IPS-20b (cell line): Measurements from ENCODE around the gene MRPL17.

Experiments
- H3K27ac ChIP-seq: one replicate; pipeline ENCODE4 v1.5.1; 2013; ENCODE audit warnings: low read length
- H3K27me3 ChIP-seq: 2 replicates; pipeline ENCODE4 v1.6.1; 2013; ENCODE audit warnings: mild to moderate bottlenecking, low read length, inconsistent platforms; ENCODE audit not compliant: insufficient read depth
- H3K36me3 ChIP-seq: 2 replicates; pipeline ENCODE4 v1.6.1; 2013; ENCODE audit warnings: low read depth, mild to moderate bottlenecking, inconsistent platforms, low read length, moderate library complexity; ENCODE audit not compliant: insufficient read depth
- H3K4me1 ChIP-seq: 2 replicates; pipeline ENCODE4 v1.6.1; 2013; ENCODE audit warnings: mild to moderate bottlenecking, control low read depth, inconsistent platforms, low read length, moderate library complexity; ENCODE audit not compliant: insufficient read depth
- H3K4me3 ChIP-seq: 2 replicates; pipeline ENCODE4 v1.5.1; 2013; ENCODE audit warnings: mild to moderate bottlenecking, low read length, inconsistent platforms
- H3K9ac ChIP-seq: 2 replicates; pipeline ENCODE4 v1.6.1; 2013; ENCODE audit warnings: low read depth, mild to moderate bottlenecking, inconsistent platforms, low read length, moderate library complexity
- H3K9me3 ChIP-seq: 2 replicates; pipeline ENCODE4 v1.6.1; 2013; ENCODE audit warnings: mild to moderate bottlenecking, low read depth, low read length, inconsistent platforms; ENCODE audit not compliant: insufficient read depth

The MRPL17 gene

DNA sequence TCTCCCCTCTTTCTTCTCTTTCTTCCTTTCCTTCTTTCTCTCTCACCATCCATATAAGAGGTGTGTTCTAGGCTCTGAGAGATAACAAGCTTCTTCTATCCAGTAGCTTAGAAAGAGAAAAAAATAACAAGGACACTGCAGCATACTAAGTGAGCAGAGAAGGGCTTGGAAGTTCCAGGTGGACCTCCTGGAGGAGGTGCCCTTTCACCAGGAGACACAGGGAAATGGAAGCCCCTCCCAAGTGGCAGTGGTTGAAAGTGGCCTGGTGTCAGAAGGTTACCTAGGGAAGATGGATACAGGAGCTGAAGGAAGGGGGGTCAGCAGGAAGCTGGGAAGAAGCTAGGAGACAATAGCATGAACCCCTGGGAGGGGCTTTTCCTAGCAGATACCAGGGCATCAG is 33.0 kb downstream of the MRPL17 start:
- H3K4me3 ChIP-seq = no peak overlapping the region
- H3K9ac ChIP-seq = no peak overlapping the region
- peaks cover 16% of the 10 kb centered on the region for H3K27me3 ChIP-seq
- H3K4me1 ChIP-seq = no peaks in the 10 kb centered on the region
- no peaks in the 10 kb centered on the region for H3K36me3 ChIP-seq
- H3K27ac ChIP-seq = no peak overlapping the region
- H3K9me3 ChIP-seq = no peaks in the 10 kb centered on the region

DNA sequence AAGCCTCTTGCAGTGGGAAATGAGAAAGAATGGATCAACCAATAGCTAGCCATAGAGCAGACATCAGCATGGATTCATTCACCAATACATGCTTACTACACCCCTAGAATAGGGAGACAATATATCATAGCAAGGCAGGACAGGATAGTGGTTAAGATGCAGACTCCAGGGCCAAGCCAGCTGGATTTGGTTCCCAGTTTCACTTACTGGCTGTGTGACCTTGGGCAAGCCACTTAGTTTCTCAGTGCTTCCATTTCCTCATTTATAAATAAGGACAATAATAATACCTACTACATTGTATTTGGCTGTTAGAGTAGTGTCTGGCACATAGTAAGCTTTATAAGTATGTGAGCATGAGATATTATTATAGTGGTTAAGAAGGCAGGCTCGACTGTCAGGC is 34.6 kb downstream of the MRPL17 start:
- Histone ChIP-seq H3K4me1 (no peaks in the 10 kb centered on the region), H3K9me3 (no peaks in the 10 kb centered on the region), H3K36me3 (no peaks in the 10 kb centered on the region), H3K9ac (no peak overlapping the region), H3K4me3 (no peak overlapping the region), H3K27ac (no peak overlapping the region), H3K27me3 (0 out of 2 replicates have a peak, but pooled peaks cover 3% of the 10 kb centered on the region)

DNA sequence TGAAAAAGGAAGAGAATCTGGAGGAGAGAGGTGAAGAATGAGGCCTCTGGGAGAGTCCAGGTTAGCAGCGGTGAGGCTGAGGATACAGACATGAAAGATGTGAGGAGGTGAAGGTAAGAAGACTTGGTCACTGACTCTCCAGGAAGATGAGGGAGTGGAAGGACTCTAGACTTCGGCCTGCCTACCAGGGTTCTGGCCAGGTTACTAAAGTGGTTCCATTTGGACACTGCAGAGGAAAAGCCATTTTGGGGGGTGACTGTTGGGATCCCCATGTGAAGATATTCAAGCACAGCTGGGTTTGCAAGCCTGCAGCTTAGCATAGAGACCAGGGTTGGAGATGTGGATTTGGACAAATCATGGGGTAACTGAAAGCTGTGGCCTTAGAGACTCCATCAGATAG is 35.3 kb downstream of the MRPL17 start:
- Histone ChIP-seq H3K9ac (no peak overlapping the region), H3K4me3 (no peak overlapping the region)

DNA sequence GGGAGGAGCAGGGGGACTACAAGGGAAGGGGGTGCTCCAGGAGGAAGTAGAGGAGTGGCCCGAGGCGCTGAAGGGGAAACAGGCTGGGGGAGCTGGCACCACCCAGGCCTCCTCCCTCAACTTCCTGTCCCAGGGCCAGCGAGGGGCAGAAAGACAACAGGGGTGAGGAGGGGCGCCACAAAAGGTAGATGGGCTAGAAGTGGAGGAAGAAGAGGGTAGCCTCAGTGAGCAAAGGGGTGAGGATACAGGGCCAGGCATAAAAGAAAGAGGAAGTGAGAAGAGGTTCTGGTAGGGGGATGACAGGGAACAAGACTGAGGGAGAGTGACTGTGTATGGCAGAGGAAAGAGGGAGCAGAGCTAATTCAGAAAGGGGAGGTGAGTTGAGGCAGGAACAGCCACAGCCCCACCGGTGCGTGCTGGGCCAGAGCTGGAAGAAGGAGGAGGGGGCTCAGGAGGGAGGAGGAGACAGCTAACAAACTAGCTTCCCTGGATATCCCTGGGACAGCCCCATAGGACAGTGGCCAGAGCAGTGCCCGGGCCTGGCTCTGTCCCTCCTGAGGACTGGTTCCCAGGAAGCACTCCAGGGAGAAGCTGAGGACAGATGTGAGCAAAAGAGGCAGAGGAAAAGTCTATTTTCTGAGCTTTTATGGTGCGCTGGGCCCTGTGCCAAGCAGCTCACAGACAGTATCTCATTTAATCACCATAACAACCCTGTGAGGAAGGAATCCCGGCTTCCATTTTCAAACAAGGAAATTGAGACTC is 36.0 kb downstream of the MRPL17 start:
- Histone ChIP-seq H3K9ac (no peak overlapping the region), H3K27ac (no peak overlapping the region), H3K4me1 (no peaks in the 10 kb centered on the region), H3K36me3 (no peaks in the 10 kb centered on the region), H3K9me3 (no peaks in the 10 kb centered on the region), H3K4me3 (no peak overlapping the region), H3K27me3 (no peaks in the 10 kb centered on the region)

More for the DNA sequence above, 35.3 kb downstream of the MRPL17 start:
- Histone ChIP-seq H3K9me3 (no peaks in the 10 kb centered on the region), H3K36me3 (no peaks in the 10 kb centered on the region), H3K27me3 (0 out of 2 replicates have a peak, but pooled peaks cover 3% of the 10 kb centered on the region), H3K27ac (no peak overlapping the region), H3K4me1 (no peaks in the 10 kb centered on the region)

DNA sequence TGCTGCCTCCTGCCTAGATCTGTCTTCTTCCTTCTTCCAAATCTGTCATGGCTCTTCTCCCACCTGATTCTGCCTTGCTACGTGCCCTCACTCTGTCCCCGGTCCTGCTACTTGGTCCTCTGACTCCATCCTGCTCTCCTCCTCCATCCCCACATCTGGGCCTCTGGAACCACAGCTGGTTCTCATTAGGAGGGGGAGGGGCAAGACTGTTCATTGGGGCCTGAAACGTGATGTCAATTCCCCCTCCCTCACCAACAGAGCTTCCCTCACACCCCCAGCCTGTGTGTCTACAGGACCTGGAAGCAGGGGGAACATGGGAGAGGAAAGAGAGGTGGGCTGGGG is 36.6 kb downstream of the MRPL17 start:
- Histone ChIP-seq H3K4me3 (no peak overlapping the region), H3K4me1 (no peaks in the 10 kb centered on the region), H3K9me3 (no peaks in the 10 kb centered on the region), H3K27me3 (no peaks in the 10 kb centered on the region), H3K9ac (peak overlapping the region; percentile 6; the same call in 1 of the 2 replicates), H3K27ac (no peak overlapping the region), H3K36me3 (no peaks in the 10 kb centered on the region)

DNA sequence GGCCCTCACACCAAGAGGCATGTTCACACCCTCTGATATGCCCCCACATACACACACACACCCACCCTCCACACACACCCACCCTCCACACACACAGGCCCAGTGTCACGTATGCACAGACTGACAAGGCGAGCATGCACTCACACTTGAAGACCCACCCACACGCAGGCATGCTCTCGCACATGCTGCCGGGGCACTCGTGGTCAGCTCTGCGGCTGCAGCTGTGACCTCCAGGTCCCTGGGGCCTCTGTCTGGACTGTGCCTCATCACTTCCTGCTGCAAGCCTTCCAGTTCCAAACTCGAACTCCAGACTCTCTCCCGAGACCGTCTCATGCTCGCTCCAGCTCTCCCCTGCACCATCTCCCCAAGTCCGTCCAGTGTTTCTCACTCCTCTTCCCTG is 37.1 kb downstream of the MRPL17 start:
- H3K27me3 ChIP-seq = no peaks in the 10 kb centered on the region

DNA sequence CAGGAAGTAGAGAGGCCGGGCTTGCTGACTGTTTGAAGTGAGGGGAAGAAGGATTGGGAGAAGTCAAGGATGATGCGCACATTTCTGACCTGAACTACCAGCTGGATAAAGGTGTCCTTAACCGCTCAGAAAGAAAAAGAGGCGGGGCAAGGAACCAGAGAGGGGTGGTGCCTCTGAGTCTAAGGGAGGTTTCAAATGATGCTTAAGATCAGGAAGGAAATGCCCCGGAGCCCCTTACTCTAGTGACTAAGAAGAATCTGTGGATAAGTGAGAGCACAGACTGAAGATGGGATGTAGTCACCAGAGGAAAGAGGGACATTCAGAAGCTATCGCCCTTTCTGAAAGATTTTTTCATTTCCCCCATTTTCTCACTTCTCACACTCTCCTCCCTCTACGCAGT is 40.2 kb downstream of the MRPL17 start:
- H3K27ac ChIP-seq = no peak overlapping the region
- no peaks in the 10 kb centered on the region for H3K27me3 ChIP-seq
- H3K4me1 ChIP-seq = no peaks in the 10 kb centered on the region
- no peaks in the 10 kb centered on the region for H3K36me3 ChIP-seq
- H3K4me3 ChIP-seq = no peak overlapping the region
- H3K9ac ChIP-seq = no peak overlapping the region
- no peaks in the 10 kb centered on the region for H3K9me3 ChIP-seq

More for the DNA sequence above, 37.1 kb downstream of the MRPL17 start:
- H3K9ac ChIP-seq = no peak overlapping the region
- H3K36me3 ChIP-seq = no peaks in the 10 kb centered on the region
- H3K4me3 ChIP-seq = no peak overlapping the region
- H3K4me1 ChIP-seq = no peaks in the 10 kb centered on the region
- H3K27ac ChIP-seq = no peak overlapping the region
- H3K9me3 ChIP-seq = no peaks in the 10 kb centered on the region

DNA sequence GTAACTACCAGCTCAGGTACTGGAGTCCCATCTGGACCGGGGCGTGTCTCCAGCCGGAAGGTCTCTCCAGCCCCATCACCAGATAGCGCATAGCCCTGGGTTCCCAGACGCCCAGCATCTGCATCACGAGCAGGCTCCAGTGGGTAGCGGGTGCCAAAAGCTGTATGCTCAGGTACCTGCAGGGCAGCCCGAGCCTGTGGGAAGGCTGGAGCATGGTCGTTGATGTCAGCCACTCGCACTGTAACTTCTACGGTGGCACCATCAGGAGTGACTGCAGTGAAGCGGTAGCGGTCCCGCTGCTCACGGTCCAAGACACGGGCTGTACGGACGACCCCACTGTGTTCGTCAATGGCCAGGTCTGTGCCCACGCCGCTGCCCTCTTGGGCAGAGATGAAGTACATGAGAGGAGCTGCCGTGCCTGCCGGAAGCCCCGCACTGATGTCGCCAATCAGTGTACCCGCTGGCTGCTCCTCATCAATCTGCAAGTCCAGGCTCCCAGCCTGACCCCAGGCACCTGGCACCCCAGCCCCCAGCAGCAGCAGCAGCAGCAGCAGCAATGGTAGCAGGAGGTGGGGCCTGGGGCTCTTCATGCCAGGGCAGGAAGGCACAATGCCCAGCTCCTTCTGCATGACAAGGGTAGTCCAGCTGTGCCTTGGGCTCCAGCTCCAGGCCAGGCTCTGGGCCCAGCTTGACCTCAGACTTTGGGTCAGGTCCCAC is 42.0 kb downstream of the MRPL17 start:
- Histone ChIP-seq H3K36me3 (no peaks in the 10 kb centered on the region), H3K9ac (no peak overlapping the region), H3K27me3 (no peaks in the 10 kb centered on the region), H3K27ac (no peak overlapping the region), H3K4me1 (no peaks in the 10 kb centered on the region), H3K9me3 (no peaks in the 10 kb centered on the region), H3K4me3 (no peak overlapping the region)

DNA sequence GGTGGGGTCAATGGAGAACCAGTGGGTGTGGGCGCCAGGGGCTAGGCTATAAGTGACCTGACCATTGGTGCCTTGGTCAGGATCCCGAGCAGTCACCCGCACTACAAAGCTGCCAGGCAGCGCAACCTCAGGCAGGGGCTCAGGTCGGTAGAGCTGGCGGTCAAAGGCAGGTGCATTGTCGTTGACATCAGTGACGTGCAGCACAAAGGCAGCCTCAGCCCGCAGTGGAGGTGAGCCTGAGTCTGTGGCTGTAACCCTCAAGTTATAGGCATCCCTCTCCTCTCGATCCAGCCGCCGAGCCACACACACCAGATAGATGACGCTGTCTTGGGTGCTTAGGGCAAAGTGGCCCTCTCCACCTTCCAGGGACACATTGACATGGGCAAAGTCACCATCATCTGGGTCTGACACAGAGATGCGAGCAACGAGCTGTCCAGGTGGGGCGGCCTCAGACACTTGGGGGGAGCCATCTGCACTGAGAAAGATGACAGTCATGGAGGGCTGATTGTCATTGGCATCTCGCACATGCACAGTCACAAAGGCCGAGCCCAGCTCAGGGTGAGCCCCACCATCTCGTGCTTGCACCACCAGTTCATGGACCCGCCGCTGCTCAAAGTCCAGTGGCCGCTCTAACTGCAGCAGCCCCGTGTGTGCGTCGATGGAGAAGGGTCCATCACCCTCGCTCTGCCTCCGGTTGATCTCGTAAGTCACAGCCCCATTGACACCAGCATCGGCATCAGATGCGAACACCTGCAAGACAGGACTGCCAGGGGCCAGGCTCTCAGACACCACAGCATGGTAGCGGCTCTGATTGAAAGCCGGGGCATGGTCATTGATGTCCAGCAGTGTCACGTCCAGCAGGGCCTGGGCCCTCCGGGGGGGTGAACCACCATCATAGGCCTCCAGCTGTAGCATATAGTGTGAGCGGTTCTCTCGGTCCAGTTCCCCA is 42.8 kb downstream of the MRPL17 start:
- H3K4me1 ChIP-seq = no peaks in the 10 kb centered on the region

DNA sequence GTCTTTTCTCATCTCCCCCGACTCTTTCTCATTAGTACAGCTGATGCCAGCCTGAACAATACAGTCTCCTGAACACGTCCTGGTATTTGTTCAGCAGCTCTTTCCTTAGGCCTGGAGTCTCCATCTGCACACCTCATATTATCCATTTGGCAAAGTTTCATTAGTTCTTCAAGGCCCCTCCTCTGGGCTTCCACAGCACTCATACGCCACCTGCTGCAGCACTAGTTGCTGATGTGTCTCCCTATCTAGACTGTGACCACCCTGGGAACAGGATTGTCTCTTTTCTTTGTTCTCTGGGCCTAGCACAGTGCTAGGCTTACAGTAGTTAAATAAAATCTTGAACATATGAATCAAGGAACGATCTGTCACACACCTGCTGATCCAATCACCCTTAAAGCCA is 44.7 kb downstream of the MRPL17 start:
- H3K27ac ChIP-seq = no peak overlapping the region
- H3K27me3 ChIP-seq = no peaks in the 10 kb centered on the region
- peaks cover 2% of the 10 kb centered on the region; the same call in 1 of the 2 replicates for H3K36me3 ChIP-seq
- no peak overlapping the region for H3K9ac ChIP-seq
- H3K9me3 ChIP-seq = no peaks in the 10 kb centered on the region
- no peaks in the 10 kb centered on the region for H3K4me1 ChIP-seq
- H3K4me3 ChIP-seq = no peak overlapping the region

More for the DNA sequence above, 42.8 kb downstream of the MRPL17 start:
- H3K27ac ChIP-seq = no peak overlapping the region
- H3K9ac ChIP-seq = no peak overlapping the region
- no peaks in the 10 kb centered on the region for H3K36me3 ChIP-seq
- H3K27me3 ChIP-seq = no peaks in the 10 kb centered on the region
- H3K4me3 ChIP-seq = no peak overlapping the region
- H3K9me3 ChIP-seq = no peaks in the 10 kb centered on the region

DNA sequence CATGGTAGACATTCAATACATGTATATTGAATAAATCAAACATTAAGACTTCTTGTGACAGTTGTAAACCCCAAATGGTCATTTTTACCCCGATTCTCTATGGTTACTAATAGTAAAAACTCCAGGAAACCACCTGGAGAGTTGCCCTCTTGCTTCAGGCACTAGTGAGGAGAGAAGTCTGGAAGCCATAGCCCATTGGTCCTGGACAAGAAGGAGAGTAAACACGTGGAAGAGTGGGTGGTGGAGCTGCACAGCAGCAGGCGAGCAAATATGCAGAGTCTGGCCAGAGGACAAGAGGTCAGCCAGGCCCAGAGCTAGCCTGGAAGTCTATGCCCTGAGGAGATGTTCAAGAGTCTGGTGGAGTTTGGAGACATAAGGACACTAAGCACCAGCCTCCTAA is 45.3 kb downstream of the MRPL17 start:
- Histone ChIP-seq H3K4me1 (no peaks in the 10 kb centered on the region), H3K27ac (no peak overlapping the region), H3K27me3 (no peaks in the 10 kb centered on the region), H3K9ac (no peak overlapping the region), H3K4me3 (no peak overlapping the region), H3K9me3 (no peaks in the 10 kb centered on the region), H3K36me3 (peaks cover 6% of the 10 kb centered on the region; the same call in 1 of the 2 replicates)
